HS-27A (cell line): ENCODE data around the gene LDLRAD3.

Experiments
- DNase-seq: peaks from one replicate; pipeline ENCODE4 v3.0.0-alpha.2; 2012; ENCODE audit warnings: low read depth, missing footprints

Gene LDLRAD3

DNA sequence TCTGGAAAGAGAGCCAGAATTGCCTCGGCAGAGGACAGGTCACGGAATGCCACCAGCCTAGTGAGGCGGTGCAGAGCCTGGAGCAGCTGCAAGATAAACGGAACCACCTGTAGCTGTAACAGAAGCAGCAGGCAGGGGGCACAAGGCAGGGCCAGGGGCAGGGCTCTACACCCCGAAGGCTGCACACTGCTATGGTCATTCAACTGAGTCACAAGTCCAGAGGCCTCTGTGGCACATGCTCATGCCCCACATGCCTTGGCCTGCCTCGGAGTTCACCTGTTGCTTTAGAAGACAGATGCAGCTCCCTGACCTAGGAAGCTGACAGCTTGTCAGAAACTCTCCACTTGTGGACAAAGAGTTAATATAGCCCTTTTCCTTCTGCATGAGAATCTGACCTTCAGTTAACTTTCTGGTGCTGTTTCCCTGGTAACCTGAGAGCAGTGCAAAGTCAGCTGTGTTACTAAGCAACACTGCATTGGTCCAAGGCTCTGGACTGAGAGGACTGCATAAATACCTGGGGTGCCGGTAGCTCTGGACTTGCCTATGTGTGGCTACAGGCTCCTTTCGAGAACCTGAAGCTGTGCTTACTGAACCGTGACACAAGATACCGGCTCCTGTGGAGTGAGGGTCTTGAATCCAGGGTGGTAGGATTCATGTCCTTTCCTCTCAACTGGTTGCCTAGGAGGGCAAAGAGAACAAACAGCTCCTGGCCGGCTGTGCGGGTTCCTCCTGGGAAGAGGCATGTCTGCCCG is 334.8 kb downstream of the LDLRAD3 start:
- no peak for DNase-seq

DNA sequence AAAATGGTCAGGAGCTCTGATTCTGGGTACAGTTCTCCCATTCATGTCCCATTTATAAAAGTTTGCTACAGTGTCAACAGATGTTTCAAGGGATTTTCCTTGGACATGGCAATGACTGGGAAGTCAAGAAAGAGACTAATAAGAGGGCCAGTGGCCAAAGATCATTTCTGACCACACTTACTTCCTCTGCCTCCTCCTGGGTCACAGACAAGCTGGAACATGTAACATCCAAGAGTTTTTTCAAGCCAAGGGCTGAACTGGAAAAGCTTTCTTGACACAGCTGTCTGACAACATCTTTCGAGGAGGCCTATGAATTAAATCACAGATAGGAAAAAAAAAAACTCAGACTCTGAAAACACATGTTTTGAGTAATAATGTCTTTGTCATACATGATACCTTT is 336.7 kb downstream of the LDLRAD3 start:
- no peak for DNase-seq
